Stimulated activated CD8-positive, alpha-beta memory T cell treated with anti-CD3 and anti-CD28 coated beads, Interleukin-7, amount 100 ng/mL, for 24 hours (primary cell): ENCODE results near the gene C2CD4B.

Source experiments
- DNase-seq: peaks from one replicate; pipeline ENCODE4 v3.0.0-alpha.2; 2020; ENCODE audit warnings: low read depth

Gene C2CD4B, protein sequence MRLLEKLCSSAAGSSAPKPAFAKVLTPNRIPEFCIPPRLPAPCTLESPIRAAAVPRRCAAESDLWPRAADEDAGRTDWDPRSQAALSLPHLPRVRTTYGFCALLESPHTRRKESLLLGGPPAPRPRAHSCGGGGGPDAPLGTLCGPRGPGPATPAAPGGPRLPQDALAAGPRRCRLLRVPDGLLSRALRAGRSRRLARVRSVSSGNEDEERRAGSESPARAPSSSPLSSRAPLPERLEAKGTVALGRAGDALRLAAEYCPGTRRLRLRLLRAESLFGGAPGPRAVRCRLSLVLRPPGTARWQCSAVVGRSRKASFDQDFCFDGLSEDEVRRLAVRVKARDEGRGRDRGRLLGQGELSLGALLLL

DNA sequence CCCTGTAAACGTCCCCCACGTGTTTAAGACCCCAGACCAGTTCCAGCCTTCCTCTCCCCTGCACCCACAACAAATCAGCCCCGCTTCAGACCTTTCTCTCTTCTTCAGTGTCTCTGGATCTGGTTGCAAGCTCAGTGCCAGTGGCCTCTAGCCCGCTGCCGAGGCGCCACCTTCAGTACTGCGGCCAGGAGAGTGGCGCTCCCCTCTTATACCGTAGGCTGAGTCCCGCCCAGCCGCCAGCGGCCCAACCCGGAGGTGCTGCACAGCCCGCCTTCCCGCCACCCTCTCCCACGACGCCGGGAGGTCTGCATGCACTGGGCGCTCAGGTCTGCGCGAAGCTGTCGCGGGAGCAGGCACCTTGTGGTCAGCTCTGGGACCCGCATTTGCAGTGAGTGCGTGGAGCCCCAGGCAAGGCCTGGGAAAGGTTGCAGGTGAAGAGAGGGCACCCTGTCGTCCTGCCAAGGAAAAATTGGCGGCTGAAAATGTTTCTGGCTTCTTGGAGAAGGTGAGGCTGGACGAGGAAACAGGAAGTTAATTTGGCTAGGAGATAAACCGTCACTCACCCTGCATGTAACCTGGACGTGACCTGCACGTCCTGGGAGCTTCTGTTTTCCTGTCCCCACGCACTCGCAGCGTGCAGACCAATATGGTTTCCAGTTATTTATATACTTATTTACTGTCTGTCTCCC, at the start of gene C2CD4B:
Gene C2CD4B (minus strand): TSS at position 182 of the 689 bp plus-strand sequence. CDS start 301 bp downstream, outside the sequence.
- no peak for DNase-seq

DNA sequence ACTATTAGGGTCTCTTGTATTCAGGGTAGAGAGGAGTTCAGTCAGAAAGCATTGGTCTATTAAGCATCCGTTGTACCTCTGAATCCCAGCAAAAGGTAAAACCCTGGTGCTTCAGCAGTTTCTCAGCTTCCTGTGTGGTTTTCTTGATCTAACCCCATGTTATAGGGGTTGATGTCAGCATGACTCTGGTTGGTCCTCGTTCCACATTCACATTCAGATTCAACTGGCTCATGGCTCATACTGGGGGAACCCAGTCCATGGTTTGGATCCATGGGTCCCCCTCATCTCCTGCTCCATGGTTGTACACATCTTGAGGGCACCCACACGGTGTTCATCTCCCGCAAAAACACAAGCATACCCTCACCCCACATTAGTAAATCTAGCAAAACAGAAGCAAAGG, 47.7 kb upstream of the C2CD4B start:
- no peak for DNase-seq

DNA sequence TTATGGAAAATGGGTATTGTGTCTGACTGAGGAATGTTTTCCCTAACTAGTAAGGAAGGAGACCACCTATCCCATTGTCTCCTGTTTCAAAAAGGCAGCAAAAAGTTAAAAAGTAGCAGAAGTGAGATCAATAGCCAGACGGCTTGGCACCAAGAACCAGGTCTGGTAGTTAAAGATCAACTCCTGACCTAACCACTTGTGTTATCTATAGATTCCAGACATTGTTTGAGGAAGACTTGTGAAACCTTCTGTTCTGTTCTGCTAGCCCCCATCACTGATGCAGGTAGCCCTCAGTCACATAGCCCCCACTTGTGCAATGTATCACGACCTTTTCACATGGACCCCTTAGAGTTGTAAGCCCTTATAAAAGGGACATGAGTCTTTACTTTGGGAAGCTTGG, 46.3 kb upstream of the C2CD4B start:
- DNase-seq = no peak

- no peak for DNase-seq
These were observed 44.7 kb upstream of the C2CD4B start for GRCh38 chr15:62209821-62210220.

DNA sequence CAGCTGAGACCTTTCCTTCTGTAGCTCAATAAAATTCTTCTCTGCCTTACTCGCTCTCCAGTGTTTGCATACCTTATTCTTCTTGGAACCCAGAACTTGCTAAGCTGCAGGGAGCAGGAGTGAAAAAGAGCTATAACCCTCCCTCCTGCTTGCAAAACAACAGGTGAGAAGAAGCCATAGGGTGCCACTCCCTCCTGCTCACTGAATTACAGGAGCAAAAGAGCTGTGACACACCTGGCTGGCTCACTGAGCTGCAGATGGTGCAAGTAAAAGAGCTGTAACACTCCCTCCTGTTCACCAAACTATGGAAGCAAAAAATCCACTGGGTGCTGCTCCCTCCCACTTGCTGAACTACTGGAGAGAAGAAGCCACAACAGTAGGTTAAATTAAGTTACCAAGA, 44.2 kb upstream of the C2CD4B start:
- no peak for DNase-seq

- DNase-seq = no peak
These were observed 43.8 kb upstream of the C2CD4B start for GRCh38 chr15:62208884-62209283.

DNA sequence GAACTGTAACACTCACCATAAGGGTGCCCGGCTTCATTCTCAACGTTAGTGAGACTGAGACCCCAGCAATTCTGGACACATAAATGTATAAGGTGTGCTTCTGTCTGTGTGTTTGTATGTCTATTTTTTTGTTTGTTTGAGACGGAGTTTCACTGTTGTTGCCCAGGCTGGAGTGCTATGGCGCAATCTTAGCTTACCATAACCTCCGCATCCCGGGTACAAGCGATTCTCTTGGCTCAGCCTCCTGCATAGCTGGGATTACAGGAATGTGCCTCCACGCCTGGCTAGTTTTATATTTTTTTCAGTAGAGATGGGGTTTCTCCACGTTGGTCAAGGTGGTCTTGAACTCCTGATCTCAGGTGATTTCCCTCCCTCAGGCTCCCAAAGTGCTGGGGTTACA, 43.3 kb upstream of the C2CD4B start:
- DNase-seq = no peak

- no peak for DNase-seq
These were observed 25.6 kb upstream of the C2CD4B start for GRCh38 chr15:62190675-62191074.

- DNase-seq = no peak
These were observed 25.2 kb upstream of the C2CD4B start for GRCh38 chr15:62190274-62190673.

DNA sequence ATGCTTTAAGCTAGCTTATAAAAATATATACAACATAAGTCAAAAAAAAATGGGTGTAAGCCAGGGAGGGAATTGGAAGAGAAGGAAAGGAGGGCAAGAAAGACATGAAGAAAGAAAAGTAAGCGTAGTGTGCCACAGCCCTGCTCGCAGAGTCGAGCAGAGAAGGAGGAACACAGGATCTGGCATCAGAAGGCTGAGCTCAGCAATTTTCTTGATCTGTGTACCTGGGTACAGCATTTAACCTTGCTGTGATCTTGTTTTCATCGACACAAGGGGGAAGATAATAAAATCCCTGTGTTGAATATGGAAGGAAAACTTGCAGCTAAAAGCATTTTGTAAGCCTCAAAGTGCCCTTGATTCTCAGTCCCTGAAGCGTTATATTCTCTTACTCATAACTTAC, 23.7 kb upstream of the C2CD4B start:
- DNase-seq = no peak

GRCh38 chr15:62187910-62188309, 22.8 kb upstream of the C2CD4B start:
- DNase-seq = no peak

GRCh38 chr15:62187425-62187824, 22.3 kb upstream of the C2CD4B start:
- DNase-seq = no peak

GRCh38 chr15:62186578-62186977, 21.5 kb upstream of the C2CD4B start:
- DNase-seq = no peak

GRCh38 chr15:62183130-62183529, 18.0 kb upstream of the C2CD4B start:
- no peak for DNase-seq

GRCh38 chr15:62173215-62173614, 8.1 kb upstream of the C2CD4B start:
- no peak for DNase-seq

GRCh38 chr15:62171882-62172281, 6.8 kb upstream of the C2CD4B start:
- no peak for DNase-seq

DNA sequence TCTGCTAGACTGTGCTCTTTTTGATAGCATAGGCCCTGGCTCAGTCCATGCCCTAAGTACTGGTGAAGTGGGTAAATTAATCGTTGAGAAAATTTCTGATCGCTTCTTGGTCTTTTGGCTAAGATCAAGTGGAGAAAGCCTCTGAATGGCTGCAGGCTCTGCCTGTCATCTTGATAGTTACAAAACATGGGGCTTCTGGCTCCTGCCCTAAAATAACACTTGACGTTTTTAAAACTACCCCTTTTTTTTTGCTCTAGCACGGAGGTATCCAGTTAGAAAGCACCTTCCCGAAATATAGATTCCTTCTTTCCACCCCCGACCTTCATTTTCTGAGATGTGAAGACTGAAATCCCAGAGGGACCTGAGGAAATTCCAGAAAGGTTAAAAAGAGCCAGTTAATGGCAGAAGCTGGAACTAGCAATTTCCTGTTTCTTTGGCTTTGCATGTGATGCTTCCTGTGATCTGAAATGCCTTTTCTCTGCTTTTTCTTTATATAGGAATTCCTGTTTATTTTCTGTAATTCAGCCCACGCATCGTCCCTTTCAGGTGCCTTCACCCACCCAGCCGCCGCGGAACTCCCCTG, 799 bp upstream of the C2CD4B start:
- no peak for DNase-seq

DNA sequence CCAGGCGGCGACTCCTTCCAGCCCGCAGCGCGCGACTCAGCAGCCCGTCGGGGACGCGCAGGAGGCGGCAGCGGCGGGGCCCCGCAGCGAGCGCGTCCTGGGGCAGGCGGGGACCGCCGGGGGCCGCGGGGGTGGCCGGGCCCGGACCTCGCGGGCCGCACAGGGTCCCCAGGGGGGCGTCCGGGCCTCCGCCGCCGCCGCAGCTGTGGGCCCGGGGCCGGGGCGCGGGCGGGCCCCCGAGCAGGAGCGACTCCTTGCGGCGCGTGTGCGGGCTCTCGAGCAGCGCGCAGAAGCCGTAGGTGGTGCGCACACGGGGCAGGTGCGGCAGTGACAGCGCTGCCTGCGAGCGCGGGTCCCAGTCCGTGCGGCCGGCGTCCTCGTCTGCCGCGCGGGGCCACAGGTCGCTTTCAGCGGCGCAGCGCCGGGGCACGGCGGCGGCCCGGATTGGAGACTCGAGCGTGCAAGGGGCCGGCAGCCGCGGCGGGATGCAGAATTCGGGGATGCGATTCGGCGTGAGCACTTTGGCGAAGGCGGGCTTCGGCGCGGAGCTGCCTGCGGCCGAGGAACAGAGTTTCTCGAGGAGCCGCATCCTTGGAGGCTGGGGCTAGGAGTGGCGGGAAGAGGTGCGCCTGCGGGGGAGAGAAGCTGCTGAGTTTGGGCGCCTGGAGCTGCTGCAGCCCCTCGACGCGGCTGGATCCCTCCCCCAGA, 535 bp downstream of the C2CD4B start:
- no peak for DNase-seq

GRCh38 chr15:62164014-62164395, 1.1 kb downstream of the C2CD4B start:
- DNase-seq = no peak

GRCh38 chr15:62163397-62164013, 1.6 kb downstream of the C2CD4B start:
- no peak for DNase-seq

GRCh38 chr15:62153228-62153627, 11.9 kb downstream of the C2CD4B start:
- DNase-seq = no peak

- DNase-seq = no peak
These were observed 14.6 kb downstream of the C2CD4B start for GRCh38 chr15:62150445-62150844.
